Activated naive CD4-positive, alpha-beta T cell treated with anti-CD3 and anti-CD28 coated beads, Interleukin-2, amount 50 U/mL, for 72 hours (primary cell): ENCODE data around the gene NOL9. TPM values are rescaled to one million over a fixed set of nuclear protein-coding genes. Genes with fewer than 3 reads are reported as not detected.

Experiments
- ATAC-seq, 2 donors: fragments of 150-1000 bp; cut with Tn5 transposase; 2 replicates each; pipeline ENCODE4 v1.10.0; 2021; ENCODE audit warnings: mild to moderate bottlenecking in 2 of 2, moderate library complexity in 2 of 2
- DNase-seq, 2 donors: peaks; one replicate each; pipeline ENCODE4 v3.0.0; 2021 to 2022; ENCODE audit warnings: low spot score in 2 of 2
- H3K27ac Mint-ChIP-seq, 2 donors: one replicate each; pipeline ENCODE4 v1.8.0; 2022; ENCODE audit warnings: mild to moderate bottlenecking in 2 of 2, mixed read lengths in 2 of 2
- H3K36me3 Mint-ChIP-seq, 2 donors: one replicate each; pipeline ENCODE4 v1.8.0; 2022; ENCODE audit warnings: mixed read lengths in 2 of 2
- H3K9me3 Mint-ChIP-seq, 2 donors: one replicate each; pipeline ENCODE4 v1.8.0; 2022; ENCODE audit warnings: mixed read lengths in 2 of 2
- total RNA-seq, 2 donors: library from RNA; stranded (reverse); gene quantifications; one replicate each; pipeline ENCODE4 v1.2.3, GENCODE V29; 2022

NOL9 gene
- total RNA-seq, 2 donors from 2014 or later, result 37.5 to 42.1 TPM

GRCh38 chr1:6519491-6519934 is 34.8 kb downstream of the NOL9 start:
- Mint-ChIP-seq H3K27ac (peak overlapping the region; percentile 49 to 72), H3K36me3 (no peaks in the 10 kb centered on the region), H3K9me3 (no peaks in the 10 kb centered on the region)
- ATAC-seq (no peak), DNase-seq (no peak)

DNA sequence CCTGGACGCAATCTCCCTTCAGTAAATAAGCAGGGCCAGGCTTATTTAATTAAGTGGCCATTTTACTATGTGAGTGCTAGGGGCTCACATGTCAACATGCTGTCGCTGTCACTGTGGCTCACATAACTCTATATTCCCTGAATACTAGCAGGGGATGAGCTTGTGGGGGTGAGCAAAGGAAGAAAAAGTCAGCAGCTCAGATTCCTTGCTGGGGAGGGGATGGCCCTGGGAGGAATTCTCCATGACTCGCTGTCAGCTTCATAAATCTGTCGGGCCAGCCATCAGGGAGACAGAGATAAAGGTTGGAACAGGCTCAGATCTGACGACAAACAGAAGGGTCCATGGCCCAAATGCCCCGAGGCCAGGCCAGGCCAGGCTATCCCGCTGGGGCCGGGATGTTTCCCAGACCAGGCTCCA is 36.9 kb downstream of the NOL9 start:
- Mint-ChIP-seq H3K9me3 (no peaks in the 10 kb centered on the region), H3K36me3 (no peaks in the 10 kb centered on the region), H3K27ac (no peak overlapping the region)
- ATAC-seq (no peak), DNase-seq (no peak)

DNA sequence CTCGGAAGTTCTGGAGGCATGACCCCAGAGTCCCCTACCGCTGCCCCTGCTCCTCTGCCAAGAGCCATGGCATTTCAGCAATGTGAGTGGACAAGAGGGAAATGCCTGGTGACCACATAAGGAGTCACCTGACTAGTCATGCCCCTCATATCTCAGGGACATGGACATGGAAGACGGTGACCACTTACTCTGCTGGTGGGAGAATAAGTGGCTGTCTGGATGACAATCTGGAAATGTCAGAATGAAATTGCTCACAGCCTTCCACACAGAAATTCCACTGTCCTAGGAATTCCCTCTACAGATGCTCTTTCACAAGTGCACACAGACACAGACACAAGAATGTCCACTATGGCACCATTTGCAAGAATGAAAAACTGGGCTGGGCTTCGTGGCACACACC is 38.5 kb downstream of the NOL9 start:
- H3K27ac Mint-ChIP-seq, result no peak overlapping the region
- ATAC-seq (no peak), DNase-seq (no peak)
- H3K9me3 Mint-ChIP-seq, result no peaks in the 10 kb centered on the region
- no peaks in the 10 kb centered on the region for H3K36me3 Mint-ChIP-seq

DNA sequence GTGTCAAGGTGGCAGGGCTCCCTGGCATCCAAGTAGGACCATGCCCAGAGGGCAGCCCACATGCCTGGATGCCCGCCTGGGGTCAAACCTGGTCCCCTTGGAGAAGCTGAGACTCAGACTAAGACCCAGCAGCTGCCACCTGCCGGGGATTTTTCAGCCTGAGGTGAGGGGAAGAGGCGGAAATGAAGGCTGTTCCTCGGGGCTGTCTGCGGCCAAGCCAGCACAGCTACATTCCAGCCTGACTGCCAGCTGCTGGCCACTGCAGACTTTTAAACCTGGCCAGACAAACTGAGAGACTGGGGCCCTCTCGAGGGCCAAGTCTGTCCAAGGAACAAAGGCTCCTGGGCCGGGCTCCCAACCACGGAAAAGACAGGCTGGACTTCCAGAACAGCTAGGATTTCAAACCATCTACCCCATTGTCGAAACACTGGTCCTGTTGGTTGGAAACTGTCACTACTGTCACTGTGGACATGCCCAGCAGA is 41.0 kb downstream of the NOL9 start:
- no peak for ATAC-seq
- Mint-ChIP-seq H3K36me3 (no peaks in the 10 kb centered on the region), H3K27ac (no peak overlapping the region), H3K9me3 (no peaks in the 10 kb centered on the region)
- no peak for DNase-seq

DNA sequence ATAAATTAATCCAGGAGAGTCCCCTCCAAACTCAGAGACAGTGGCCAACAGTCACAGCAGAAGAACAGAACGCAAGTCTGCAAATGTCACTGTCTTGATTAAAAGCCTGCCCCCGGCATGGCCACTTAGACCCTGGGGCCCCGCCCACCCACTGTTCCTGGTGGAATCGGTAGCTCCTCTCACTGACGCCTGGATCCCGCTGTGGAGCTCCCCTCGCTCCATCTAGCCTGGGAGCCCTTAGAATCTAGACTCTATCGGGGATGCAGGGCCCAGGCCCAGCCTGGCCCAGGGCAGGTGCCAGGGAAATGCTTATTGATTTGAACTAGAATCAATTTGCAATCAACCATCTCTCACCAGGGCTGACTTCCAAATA is 41.4 kb downstream of the NOL9 start:
- no peak overlapping the region for H3K27ac Mint-ChIP-seq
- H3K9me3 Mint-ChIP-seq, result no peaks in the 10 kb centered on the region
- no peak for DNase-seq
- H3K36me3 Mint-ChIP-seq, result no peaks in the 10 kb centered on the region
- no peak for ATAC-seq

- H3K36me3 Mint-ChIP-seq, result no peaks in the 10 kb centered on the region
Measured at GRCh38 chr1:6512245-6512907, 41.9 kb downstream of the NOL9 start.

GRCh38 chr1:6511561-6512244 is 42.6 kb downstream of the NOL9 start:
- no peaks in the 10 kb centered on the region for H3K36me3 Mint-ChIP-seq
- DNase-seq (no peak), ATAC-seq (no peak)
- H3K9me3 Mint-ChIP-seq, result no peaks in the 10 kb centered on the region
- no peak overlapping the region for H3K27ac Mint-ChIP-seq

More at GRCh38 chr1:6512245-6512907, 41.9 kb downstream of the NOL9 start:
- DNase-seq (no peak), ATAC-seq (no peak)
- Mint-ChIP-seq H3K9me3 (no peaks in the 10 kb centered on the region), H3K27ac (no peak overlapping the region)

DNA sequence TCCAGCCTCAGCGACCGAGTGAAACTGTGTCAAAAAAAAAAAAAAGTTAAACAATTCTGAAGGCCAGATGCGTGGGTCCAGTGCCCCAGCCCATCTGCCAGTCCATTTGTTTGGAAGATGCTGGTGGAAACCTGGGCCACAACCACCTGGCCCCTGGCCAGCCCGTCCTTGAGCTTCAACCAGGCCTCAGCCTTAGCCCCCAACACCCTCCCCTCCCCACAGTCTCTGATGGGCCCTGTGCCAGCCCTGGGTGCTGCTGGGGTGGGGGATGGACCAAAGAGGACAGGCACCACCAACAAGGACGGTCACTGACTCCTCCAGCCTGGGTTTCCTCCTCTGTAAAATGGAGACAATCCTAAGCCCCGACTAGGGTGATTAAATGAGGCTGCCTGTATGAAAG is 43.3 kb downstream of the NOL9 start:
- ATAC-seq, result no peak
- DNase-seq, result no peak
- H3K27ac Mint-ChIP-seq, result no peak overlapping the region
- H3K36me3 Mint-ChIP-seq, result no peaks in the 10 kb centered on the region
- H3K9me3 Mint-ChIP-seq, result no peaks in the 10 kb centered on the region

- no peaks in the 10 kb centered on the region for H3K9me3 Mint-ChIP-seq
- ATAC-seq (no peak), DNase-seq (no peak)
- H3K27ac Mint-ChIP-seq, result no peak overlapping the region
- no peaks in the 10 kb centered on the region for H3K36me3 Mint-ChIP-seq
Measured at GRCh38 chr1:6510493-6510892, 43.8 kb downstream of the NOL9 start.

DNA sequence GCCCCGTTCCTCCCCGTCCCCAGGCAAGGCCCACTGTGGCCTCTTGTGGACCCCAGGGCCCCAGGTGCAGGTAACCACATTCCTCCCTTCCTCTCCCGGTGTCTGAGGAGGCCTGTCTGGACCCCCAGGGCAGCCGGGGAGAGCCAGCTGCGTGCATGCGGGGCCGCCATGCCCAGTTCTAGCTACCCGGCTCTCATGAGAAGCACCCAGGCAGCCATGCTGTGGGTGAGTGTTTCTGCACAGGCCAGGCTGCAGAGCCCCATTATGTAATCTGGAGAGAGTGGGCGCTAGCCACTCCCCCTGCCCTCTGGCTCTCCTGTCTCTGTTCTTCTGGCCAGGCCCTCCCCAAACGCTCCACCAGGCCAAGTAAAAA is 44.4 kb downstream of the NOL9 start:
- ATAC-seq (no peak), DNase-seq (no peak)
- no peaks in the 10 kb centered on the region for H3K36me3 Mint-ChIP-seq
- no peak overlapping the region for H3K27ac Mint-ChIP-seq
- H3K9me3 Mint-ChIP-seq, result no peaks in the 10 kb centered on the region

DNA sequence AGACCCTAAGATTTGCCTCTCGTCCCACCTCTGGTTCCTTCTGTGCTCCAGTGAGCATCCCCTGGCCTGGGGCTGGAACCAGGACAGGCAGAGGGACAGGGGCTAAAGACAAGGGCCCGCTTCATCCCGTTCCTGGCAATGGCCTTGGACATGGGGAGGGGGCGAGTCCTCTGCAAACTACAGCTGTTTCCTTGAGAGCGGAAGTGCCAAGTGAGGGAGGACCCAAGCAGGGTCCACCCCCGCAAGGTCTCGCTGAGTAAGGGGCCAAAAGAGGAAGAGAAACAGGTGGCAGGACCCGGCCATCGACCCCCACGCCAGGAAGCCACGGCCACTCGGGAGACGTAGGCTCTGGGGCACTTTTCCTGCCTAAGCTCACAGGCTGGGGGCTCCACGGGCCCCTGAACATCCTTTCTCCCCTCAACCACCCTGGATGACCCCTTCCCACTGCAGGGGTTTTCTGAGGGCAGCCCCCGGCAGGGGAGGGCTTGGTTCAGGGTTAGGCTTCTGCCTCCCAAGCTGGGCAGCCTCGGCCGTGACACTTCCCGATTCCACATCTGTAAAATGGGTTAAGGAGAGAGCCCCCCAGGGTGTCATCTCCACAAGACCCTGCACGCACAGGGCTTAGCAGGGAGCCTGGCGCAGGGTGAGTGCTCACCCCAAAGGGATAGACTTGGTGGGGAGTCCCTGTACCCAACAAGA is 44.9 kb downstream of the NOL9 start:
- Mint-ChIP-seq H3K27ac (no peak overlapping the region), H3K9me3 (no peaks in the 10 kb centered on the region), H3K36me3 (no peaks in the 10 kb centered on the region)
- ATAC-seq, result no peak
- no peak for DNase-seq

GRCh38 chr1:6508816-6509189 is 45.5 kb downstream of the NOL9 start:
- Mint-ChIP-seq H3K27ac (no peak overlapping the region), H3K36me3 (no peaks in the 10 kb centered on the region)
- no peak for DNase-seq

DNA sequence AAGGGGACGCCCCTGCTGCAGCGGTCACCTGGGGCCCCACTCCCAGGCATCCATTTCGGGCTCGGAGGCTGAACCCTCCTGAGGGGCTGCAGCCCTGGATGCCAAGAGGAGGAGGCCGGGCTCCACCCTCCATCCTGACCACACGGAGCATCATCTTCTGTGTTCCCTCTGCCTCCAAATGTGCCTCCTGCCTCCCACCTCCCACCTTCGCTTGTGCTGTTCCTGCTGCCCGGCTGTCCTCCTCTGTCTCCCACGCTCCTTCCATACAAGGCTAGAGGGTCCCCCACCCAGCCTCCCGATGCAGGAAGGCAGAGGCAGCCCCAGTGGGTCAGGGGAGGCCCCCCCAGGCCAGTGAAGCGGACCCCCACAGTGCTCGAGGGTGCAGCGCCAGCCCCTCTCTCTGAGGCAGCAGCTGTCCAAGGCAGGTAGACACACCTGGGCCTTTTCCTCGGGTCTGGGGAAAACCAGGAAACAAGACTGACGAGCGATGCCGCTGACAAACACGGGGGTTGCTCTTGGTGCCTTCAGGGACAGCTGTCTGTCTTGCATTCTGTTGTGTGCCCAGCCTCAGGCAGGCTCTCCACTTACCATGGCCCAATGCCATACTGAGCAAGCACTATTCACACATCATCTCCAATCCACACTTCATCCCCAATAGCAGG is 46.0 kb downstream of the NOL9 start:
- Mint-ChIP-seq H3K36me3 (no peaks in the 10 kb centered on the region), H3K9me3 (no peaks in the 10 kb centered on the region), H3K27ac (no peak overlapping the region)
- ATAC-seq, result no peak
- no peak for DNase-seq

More at GRCh38 chr1:6508816-6509189, 45.5 kb downstream of the NOL9 start:
- ATAC-seq, result no peak
- no peaks in the 10 kb centered on the region for H3K9me3 Mint-ChIP-seq

- no peak for DNase-seq
- ATAC-seq, result no peak
- H3K36me3 Mint-ChIP-seq, result no peaks in the 10 kb centered on the region
- no peak overlapping the region for H3K27ac Mint-ChIP-seq
- no peaks in the 10 kb centered on the region for H3K9me3 Mint-ChIP-seq
Measured at GRCh38 chr1:6507461-6507911, 46.8 kb downstream of the NOL9 start.

DNA sequence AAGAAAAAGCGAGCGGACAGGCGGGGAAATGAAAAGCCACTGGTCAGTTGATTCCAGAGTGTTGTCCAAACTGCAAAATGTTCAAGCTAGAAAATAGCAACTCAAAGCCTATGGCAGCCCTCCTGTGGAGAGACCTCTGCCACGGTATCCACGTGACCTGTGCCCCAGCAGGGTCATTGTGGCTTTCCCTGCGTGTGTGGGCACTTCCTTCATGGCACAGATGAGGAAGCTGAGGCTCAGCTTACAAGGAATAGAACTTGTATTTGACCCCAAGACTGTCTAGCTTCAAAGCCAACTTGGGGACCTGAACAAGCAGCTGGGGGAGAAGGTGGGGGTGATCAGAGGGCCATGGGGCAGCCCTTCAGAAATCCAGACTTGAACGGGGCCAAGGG is 47.3 kb downstream of the NOL9 start:
- Mint-ChIP-seq H3K27ac (no peak overlapping the region), H3K36me3 (no peaks in the 10 kb centered on the region), H3K9me3 (no peaks in the 10 kb centered on the region)
- ATAC-seq, result no peak
- DNase-seq, result no peak

DNA sequence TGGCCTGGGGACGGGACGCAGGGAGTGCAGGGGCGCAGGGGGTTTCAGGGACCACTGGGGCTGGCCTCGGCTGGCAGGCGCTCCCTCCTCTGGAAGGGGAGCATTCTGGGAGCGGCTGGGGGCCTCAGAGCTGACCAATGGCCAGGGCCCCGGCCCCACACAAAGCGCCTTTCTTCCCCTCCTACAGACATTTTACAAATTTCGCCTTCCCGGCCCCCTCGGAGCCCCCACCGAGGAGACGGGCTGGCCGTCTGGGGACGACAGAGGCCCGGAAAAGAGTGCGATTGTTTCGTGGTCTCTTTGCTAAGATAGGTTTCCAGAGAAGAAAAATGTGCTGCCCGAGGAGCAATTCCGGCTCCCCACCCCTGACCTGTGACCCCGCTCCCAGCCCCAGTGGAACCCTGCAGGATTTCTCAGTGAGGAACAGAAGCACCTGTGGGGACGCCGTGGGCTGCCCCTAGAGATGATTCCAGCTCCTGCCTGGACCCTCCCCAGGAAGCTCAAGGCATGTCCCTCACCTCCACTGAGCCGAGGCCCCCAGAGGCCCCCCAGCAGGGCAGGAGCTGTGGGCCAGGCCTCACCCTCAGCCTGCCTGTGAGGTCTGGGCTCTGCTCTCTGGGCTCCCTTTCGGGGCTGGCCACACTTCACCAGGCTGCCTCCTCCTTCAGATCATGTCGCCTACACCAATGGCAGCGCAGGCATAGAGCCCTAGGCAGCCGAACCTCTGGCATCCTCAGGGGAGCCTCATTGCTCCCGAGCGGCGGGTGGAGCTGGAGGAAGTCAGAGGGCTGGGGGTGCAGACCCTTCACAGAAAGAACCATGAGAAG is 47.9 kb downstream of the NOL9 start:
- Mint-ChIP-seq H3K9me3 (no peaks in the 10 kb centered on the region), H3K36me3 (no peaks in the 10 kb centered on the region), H3K27ac (no peak overlapping the region)
- ATAC-seq (no peak), DNase-seq (no peak)
